H9 (cell line): Measurements from ENCODE around the gene ABCF2. TPM values are rescaled to one million over a fixed set of nuclear protein-coding genes. Genes with fewer than 3 reads are reported as not detected.

Experiments used
- DNase-seq: peaks from one replicate; pipeline ENCODE4 v3.0.0-alpha.2; 2017
- H2AFZ ChIP-seq: one replicate; pipeline ENCODE4 v1.6.1; 2013; ENCODE audit warnings: mild to moderate bottlenecking, low read length, control low read depth, moderate library complexity
- H2AK5ac ChIP-seq: 2 replicates; pipeline ENCODE4 v1.6.1; 2013; ENCODE audit warnings: low read length, control low read depth, mixed read lengths; ENCODE audit not compliant: insufficient read length
- H2BK120ac ChIP-seq: one replicate; pipeline ENCODE4 v1.6.1; 2013; ENCODE audit warnings: low read depth, mild to moderate bottlenecking, low read length, control low read depth, inconsistent platforms; ENCODE audit not compliant: poor library complexity, severe bottlenecking
- H2BK12ac ChIP-seq: 2 replicates; pipeline ENCODE4 v1.6.1; 2013; ENCODE audit warnings: low read length, control low read depth, mixed read lengths, low read depth; ENCODE audit not compliant: insufficient read length
- H2BK15ac ChIP-seq: 2 replicates; pipeline ENCODE4 v1.6.1; 2013; ENCODE audit warnings: low read depth, low read length, control low read depth
- H2BK20ac ChIP-seq: one replicate; pipeline ENCODE4 v1.6.1; 2013; ENCODE audit warnings: low read depth, mild to moderate bottlenecking, low read length, control low read depth, inconsistent platforms; ENCODE audit not compliant: poor library complexity, severe bottlenecking
- H2BK5ac ChIP-seq: 2 replicates; pipeline ENCODE4 v1.6.1; 2013; ENCODE audit warnings: low read length, control low read depth, mixed read lengths; ENCODE audit not compliant: insufficient read length
- H3K14ac ChIP-seq: 2 replicates; pipeline ENCODE4 v1.6.1; 2013; ENCODE audit warnings: low read length, control low read depth; ENCODE audit not compliant: insufficient read depth
- H3K18ac ChIP-seq: 2 replicates; pipeline ENCODE4 v1.6.1; 2013; ENCODE audit warnings: low read depth, mild to moderate bottlenecking, mixed read lengths, low read length, control low read depth; ENCODE audit not compliant: insufficient read length
- H3K23ac ChIP-seq: 2 replicates; pipeline ENCODE4 v1.6.1; 2013; ENCODE audit warnings: low read length, control low read depth, mixed read lengths, low read depth; ENCODE audit not compliant: insufficient read length
- H3K23me2 ChIP-seq: 2 replicates; pipeline ENCODE4 v1.6.1; 2013; ENCODE audit warnings: low read depth, mild to moderate bottlenecking, mixed read lengths, low read length, control low read depth; ENCODE audit not compliant: insufficient read length, poor library complexity, severe bottlenecking
- H3K27ac ChIP-seq: 2 replicates; pipeline ENCODE4 v1.5.1; 2013; ENCODE audit warnings: low read length, control low read depth, mixed read lengths, low read depth; ENCODE audit not compliant: insufficient read length
- H3K27me3 ChIP-seq: 2 replicates; pipeline ENCODE4 v1.6.1; 2013; ENCODE audit warnings: low read length, control low read depth, inconsistent platforms; ENCODE audit not compliant: insufficient read depth
- H3K4ac ChIP-seq: 2 replicates; pipeline ENCODE4 v1.6.1; 2013; ENCODE audit warnings: low read depth, mild to moderate bottlenecking, control low read depth, inconsistent platforms, low read length, moderate library complexity
- H3K4me1 ChIP-seq: 2 replicates; pipeline ENCODE4 v1.6.1; 2013; ENCODE audit warnings: low read length, control low read depth, inconsistent platforms; ENCODE audit not compliant: insufficient read depth
- H3K4me2 ChIP-seq: 2 replicates; pipeline ENCODE4 v1.6.1; 2013; ENCODE audit warnings: low read length, control low read depth, mixed read lengths; ENCODE audit not compliant: insufficient read length, insufficient read depth
- H3K56ac ChIP-seq: 2 replicates; pipeline ENCODE4 v1.6.1; 2013; ENCODE audit warnings: low read depth, mild to moderate bottlenecking, mixed read lengths, low read length, control low read depth; ENCODE audit not compliant: insufficient read length
- H3K79me1 ChIP-seq: 2 replicates; pipeline ENCODE4 v1.6.1; 2013; ENCODE audit warnings: low read depth, mild to moderate bottlenecking, moderate library complexity, low read length, control low read depth, inconsistent platforms; ENCODE audit not compliant: insufficient read depth, poor library complexity, severe bottlenecking
- H3K79me2 ChIP-seq: 2 replicates; pipeline ENCODE4 v1.6.1; 2013; ENCODE audit warnings: low read length, control low read depth, inconsistent platforms; ENCODE audit not compliant: insufficient read depth
- H3K9ac ChIP-seq: 2 replicates; pipeline ENCODE4 v1.6.1; 2013; ENCODE audit warnings: low read length, control low read depth, mixed read lengths; ENCODE audit not compliant: insufficient read length; ENCODE audit errors: extremely low read depth
- H3K9me3 ChIP-seq: one replicate; pipeline ENCODE4 v1.6.1; 2013; ENCODE audit warnings: low read depth, low read length, inconsistent platforms; ENCODE audit not compliant: control insufficient read depth
- H3T11ph ChIP-seq: one replicate; pipeline ENCODE4 v1.6.1; 2013; ENCODE audit warnings: mild to moderate bottlenecking, low read length, control low read depth, inconsistent platforms
- H4K20me1 ChIP-seq: one replicate; pipeline ENCODE4 v1.6.1; 2013; ENCODE audit not compliant: control insufficient read depth, insufficient read length, insufficient read depth
- H4K5ac ChIP-seq: 2 replicates; pipeline ENCODE4 v1.6.1; 2013; ENCODE audit warnings: low read depth, mild to moderate bottlenecking, mixed read lengths, low read length, control low read depth; ENCODE audit not compliant: insufficient read length
- H4K8ac ChIP-seq: replicated peaks from 2 replicates; pipeline ENCODE4 v1.6.1; 2013; ENCODE audit warnings: low read length, control low read depth, mixed read lengths, low read depth; ENCODE audit not compliant: insufficient read length
- H4K91ac ChIP-seq: 2 replicates; pipeline ENCODE4 v1.6.1; 2013; ENCODE audit warnings: low read depth, mild to moderate bottlenecking, moderate library complexity, mixed read lengths, low read length, control low read depth; ENCODE audit not compliant: insufficient read length
- H3K27ac Mint-ChIP-seq, 3 experiments: 2 replicates in 2 of 3; 3 replicates in 1 of 3; pipeline ENCODE4 v1.8.0; 2020 to 2021; ENCODE audit warnings: mixed read lengths in 3 of 3, mild to moderate bottlenecking in 1 of 3, moderate library complexity in 1 of 3
- H3K27me3 Mint-ChIP-seq: 2 replicates; pipeline ENCODE4 v1.8.0; 2021; ENCODE audit warnings: low read depth, mild to moderate bottlenecking, moderate library complexity, mixed read lengths
- H3K36me3 Mint-ChIP-seq, 3 experiments: 2 replicates in 2 of 3; 3 replicates in 1 of 3; pipeline ENCODE4 v1.8.0; 2020 to 2021; ENCODE audit warnings: low read depth in 3 of 3, mixed read lengths in 3 of 3; ENCODE audit not compliant: insufficient read depth in 1 of 3
- H3K4me1 Mint-ChIP-seq, 2 experiments: 2 replicates each; pipeline ENCODE4 v1.8.0; 2020; ENCODE audit warnings: mixed read lengths in 2 of 2
- H3K4me3 Mint-ChIP-seq, 2 experiments: 2 replicates in 1 of 2; 3 replicates in 1 of 2; pipeline ENCODE4 v1.8.0; 2020 to 2021; ENCODE audit warnings: mild to moderate bottlenecking in 2 of 2, mixed read lengths in 2 of 2, moderate library complexity in 1 of 2
- H3K9me3 Mint-ChIP-seq, 2 experiments: 2 replicates in 1 of 2; 3 replicates in 1 of 2; pipeline ENCODE4 v1.8.0; 2020; ENCODE audit warnings: mild to moderate bottlenecking in 2 of 2, mixed read lengths in 2 of 2, moderate library complexity in 1 of 2
- WGBS: extraction: QIAGEN DNeasy Blood & Tissue Kit; methylation state at CpG from one replicate; pipeline ENCODE4 v1.1.7; 2013; ENCODE audit warnings: missing lambda C conversion rate, low lambda C conversion rate, mixed read lengths; ENCODE audit not compliant: insufficient read length; ENCODE audit errors: extremely low coverage; 5-methylcytosine and 5-hydroxymethylcytosine counted together
- total RNA-seq: library from RNA; stranded (reverse); gene quantifications from 2 replicates; pipeline ENCODE4 v1.2.1, GENCODE V29; 2021
- TF ChIP-seq, protein P1 (sequence below): fragments of 200-600 bp; sonication (generic); conservative IDR thresholded peaks from 3 replicates; pipeline ENCODE4 v1.8.0; 2021; ENCODE audit warnings: antibody characterized with exemption, mild to moderate bottlenecking

The ABCF2 gene
- total RNA-seq, 1 experiment from 2014 or later = 70.1 TPM

- no CpG with 5 or more reads among the region's 22 CpGs for WGBS
Measured at GRCh38 chr7:151186640-151187408, 40.2 kb downstream of the ABCF2 start, which contains the start of gene ASB10. ASB10 (minus strand) TSS chr7:151187250; CDS start chr7:151187130, 120 bp downstream.

More at GRCh38 chr7:151186640-151187408, 40.2 kb downstream of the ABCF2 start, which contains the start of gene ASB10:
- Histone ChIP-seq H2BK120ac (no peak within 1 kb of the TSS), H3T11ph (no peak within 1 kb of the TSS), H4K8ac (no peak within 1 kb of the TSS), H2BK12ac (no peak within 1 kb of the TSS), H4K5ac (no peak within 1 kb of the TSS), H3K23me2 (no peaks in the 10 kb centered on the region), H3K14ac (no peak within 1 kb of the TSS; the same call in 1 of the 2 replicates), H3K18ac (no peak within 1 kb of the TSS), H2BK20ac (no peak within 1 kb of the TSS), H3K79me1 (no peaks in the 10 kb centered on the region), H4K20me1 (no peaks in the 10 kb centered on the region), H3K9me3 (no peaks in the 10 kb centered on the region), H3K27ac (no peak within 1 kb of the TSS), H3K4ac (no peak within 1 kb of the TSS), H2BK5ac (no peak within 1 kb of the TSS), H2BK15ac (no peak within 1 kb of the TSS), H3K23ac (no peak within 1 kb of the TSS), H3K79me2 (no peaks in the 10 kb centered on the region), H4K91ac (no peak within 1 kb of the TSS), H3K56ac (no peak within 1 kb of the TSS), H3K4me1 (no peaks in the 10 kb centered on the region), H2AK5ac (no peak within 1 kb of the TSS), H3K27me3 (no peaks in the 10 kb centered on the region), H2AFZ (no peak within 1 kb of the TSS), H3K9ac (no peak within 1 kb of the TSS), H3K4me2 (no peak within 1 kb of the TSS)
- H3K36me3 Mint-ChIP-seq = no peaks in the 10 kb centered on the region; a peak in 2 of 7 replicates
- H3K4me3 Mint-ChIP-seq = no peak within 1 kb of the TSS
- TF ChIP-seq, protein P1, sequence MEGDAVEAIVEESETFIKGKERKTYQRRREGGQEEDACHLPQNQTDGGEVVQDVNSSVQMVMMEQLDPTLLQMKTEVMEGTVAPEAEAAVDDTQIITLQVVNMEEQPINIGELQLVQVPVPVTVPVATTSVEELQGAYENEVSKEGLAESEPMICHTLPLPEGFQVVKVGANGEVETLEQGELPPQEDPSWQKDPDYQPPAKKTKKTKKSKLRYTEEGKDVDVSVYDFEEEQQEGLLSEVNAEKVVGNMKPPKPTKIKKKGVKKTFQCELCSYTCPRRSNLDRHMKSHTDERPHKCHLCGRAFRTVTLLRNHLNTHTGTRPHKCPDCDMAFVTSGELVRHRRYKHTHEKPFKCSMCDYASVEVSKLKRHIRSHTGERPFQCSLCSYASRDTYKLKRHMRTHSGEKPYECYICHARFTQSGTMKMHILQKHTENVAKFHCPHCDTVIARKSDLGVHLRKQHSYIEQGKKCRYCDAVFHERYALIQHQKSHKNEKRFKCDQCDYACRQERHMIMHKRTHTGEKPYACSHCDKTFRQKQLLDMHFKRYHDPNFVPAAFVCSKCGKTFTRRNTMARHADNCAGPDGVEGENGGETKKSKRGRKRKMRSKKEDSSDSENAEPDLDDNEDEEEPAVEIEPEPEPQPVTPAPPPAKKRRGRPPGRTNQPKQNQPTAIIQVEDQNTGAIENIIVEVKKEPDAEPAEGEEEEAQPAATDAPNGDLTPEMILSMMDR = no peak
- peaks cover 43% of the 10 kb centered on the region for H3K27me3 Mint-ChIP-seq
- no peaks in the 10 kb centered on the region for H3K4me1 Mint-ChIP-seq
- no peaks in the 10 kb centered on the region for H3K9me3 Mint-ChIP-seq
- peak within 1 kb of the TSS in 1 of 3 experiments; percentile 27; a peak in 1 of 7 replicates for H3K27ac Mint-ChIP-seq
- DNase-seq = no peak
